ENCODE measurements around the gene ACSF3. TPM values are rescaled to one million over a fixed set of nuclear protein-coding genes. Genes with fewer than 3 reads are reported as not detected.

The ACSF3 gene
- total RNA-seq, 2 donors from 2014 or later: 24.1 to 41.7 TPM

GRCh38 chr16:89159850-89160354 lies 66.2 kb downstream of the ACSF3 start:
- no peaks in the 10 kb centered on the region for H3K36me3 ChIP-seq
- H3K27me3 ChIP-seq (replicated peaks; ENCODE audit: insufficient read depth): no peaks in the 10 kb centered on the region
- TF ChIP-seq CTCF (IDR thresholded peaks at IDR 0.05): no peak
- no peak for DNase-seq (ENCODE audit: low spot score)
- H3K27ac ChIP-seq: no peak overlapping the region
- ATAC-seq (ENCODE audit: insufficient number of reproducible peaks, low FRiP score, low read depth): no peak
- peaks cover 16 to 23% of the 10 kb centered on the region in 2 donors for H3K4me1 ChIP-seq (ENCODE audit: control insufficient read depth in 1 of 2, low read depth in 2 of 2)
- H3K4me3 ChIP-seq: no peak overlapping the region
- no peaks in the 10 kb centered on the region for H3K9me3 ChIP-seq

GRCh38 chr16:89160977-89161701 lies 67.5 kb downstream of the ACSF3 start:
- no peak for TF ChIP-seq CTCF (IDR thresholded peaks at IDR 0.05)
- H3K27me3 ChIP-seq (replicated peaks; ENCODE audit: insufficient read depth): no peaks in the 10 kb centered on the region
- H3K27ac ChIP-seq: no peak overlapping the region
- H3K9me3 ChIP-seq: no peaks in the 10 kb centered on the region
- peaks cover 4 to 11% of the 10 kb centered on the region in 2 donors for H3K4me1 ChIP-seq (ENCODE audit: control insufficient read depth in 1 of 2, low read depth in 2 of 2)
- no peak for ATAC-seq (ENCODE audit: insufficient number of reproducible peaks, low FRiP score, low read depth)
- no peak overlapping the region for H3K4me3 ChIP-seq
- DNase-seq (ENCODE audit: low spot score): no peak
- no peaks in the 10 kb centered on the region for H3K36me3 ChIP-seq

- Histone ChIP-seq H3K27me3 (replicated peaks; ENCODE audit: insufficient read depth) (no peaks in the 10 kb centered on the region), H3K36me3 (no peaks in the 10 kb centered on the region), H3K4me1 (ENCODE audit: control insufficient read depth in 1 of 2, low read depth in 2 of 2) (peaks cover 1 to 2% of the 10 kb centered on the region in 2 donors), H3K27ac (no peak overlapping the region), H3K4me3 (no peak overlapping the region), H3K9me3 (no peaks in the 10 kb centered on the region)
- no peak for ATAC-seq (ENCODE audit: insufficient number of reproducible peaks, low FRiP score, low read depth)
- DNase-seq (ENCODE audit: low spot score): no peak
- no peak for TF ChIP-seq CTCF (IDR thresholded peaks at IDR 0.05)
Measured at GRCh38 chr16:89161763-89162713, 68.4 kb downstream of the ACSF3 start.

- no peak for DNase-seq (ENCODE audit: low spot score)
- no peaks in the 10 kb centered on the region for H3K27me3 ChIP-seq (replicated peaks; ENCODE audit: insufficient read depth)
- no peak for TF ChIP-seq CTCF (IDR thresholded peaks at IDR 0.05)
- H3K9me3 ChIP-seq: no peaks in the 10 kb centered on the region
- no peaks in the 10 kb centered on the region for H3K36me3 ChIP-seq
- no peaks in the 10 kb centered on the region for H3K4me1 ChIP-seq (ENCODE audit: control insufficient read depth in 1 of 2, low read depth in 2 of 2)
- no peak overlapping the region for H3K4me3 ChIP-seq
- no peak overlapping the region for H3K27ac ChIP-seq
- ATAC-seq (ENCODE audit: insufficient number of reproducible peaks, low FRiP score, low read depth): no peak
Measured at GRCh38 chr16:89163297-89163696, 69.6 kb downstream of the ACSF3 start.

DNA sequence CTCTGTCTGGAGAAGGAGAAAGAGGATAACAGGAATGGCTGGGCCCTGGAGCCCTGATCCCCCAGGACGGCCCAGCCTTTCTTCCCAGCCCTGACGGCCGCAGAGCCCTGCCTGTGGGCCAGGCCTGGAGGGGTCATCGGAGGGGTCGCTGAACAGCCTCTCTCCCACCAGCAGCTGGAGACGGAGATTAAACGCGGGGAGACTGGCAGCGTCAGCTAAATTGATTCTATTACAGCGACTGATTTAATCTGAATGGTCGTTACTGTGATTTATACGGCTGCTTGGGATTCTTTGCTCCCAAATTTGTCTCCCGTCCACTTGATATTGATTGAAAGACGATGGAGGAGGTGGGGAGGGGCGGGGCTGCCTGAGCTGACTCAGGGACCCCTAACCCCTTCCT lies 70.8 kb downstream of the ACSF3 start:
- H3K27me3 ChIP-seq (replicated peaks; ENCODE audit: insufficient read depth): no peaks in the 10 kb centered on the region
- no peak for ATAC-seq (ENCODE audit: insufficient number of reproducible peaks, low FRiP score, low read depth)
- H3K4me3 ChIP-seq: no peak overlapping the region
- no peak for DNase-seq (ENCODE audit: low spot score)
- no peaks in the 10 kb centered on the region for H3K9me3 ChIP-seq
- H3K4me1 ChIP-seq (ENCODE audit: control insufficient read depth in 1 of 2, low read depth in 2 of 2): no peaks in the 10 kb centered on the region
- no peaks in the 10 kb centered on the region for H3K36me3 ChIP-seq
- H3K27ac ChIP-seq: no peak overlapping the region
- no peak for TF ChIP-seq CTCF (IDR thresholded peaks at IDR 0.05)

Measured in thoracic aorta (tissue), 2 donors.